PC-9 (cell line): ENCODE results near the gene TTC22.

Experiments
- EZH2 ChIP-seq: fragments of 200-600 bp; sonication (generic); IDR thresholded peaks from 2 replicates; pipeline ENCODE4 v1.8.0; 2017; ENCODE audit warnings: antibody characterized with exemption, low read depth
- TF ChIP-seq, protein P1 (sequence below): fragments of 200-600 bp; sonication (generic); conservative IDR thresholded peaks from 2 replicates; pipeline ENCODE4 v1.6.1; 2017; ENCODE audit warnings: mixed run types, antibody characterized with exemption, mild to moderate bottlenecking, moderate library complexity

DNA sequence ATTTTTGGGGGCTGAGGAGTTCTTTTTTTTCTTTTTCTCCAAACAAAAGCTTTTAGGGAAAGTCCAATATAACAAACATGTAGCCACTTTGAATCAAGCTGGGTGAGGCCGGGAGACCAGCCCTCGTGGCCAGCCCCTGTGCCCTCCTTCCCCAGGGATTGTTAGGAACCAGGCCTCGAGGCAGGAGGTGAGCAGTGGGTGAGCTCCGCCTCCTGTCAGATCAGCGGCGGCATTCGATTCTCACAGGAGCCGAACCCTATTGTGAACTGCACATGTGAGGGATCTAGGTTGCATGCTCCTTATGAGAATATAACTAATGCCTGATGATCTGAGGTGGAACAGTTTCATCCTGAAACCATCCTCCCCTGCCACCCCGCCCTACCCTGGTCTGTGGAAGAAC, 41.8 kb upstream of the TTC22 start:
- TF ChIP-seq, protein P1, sequence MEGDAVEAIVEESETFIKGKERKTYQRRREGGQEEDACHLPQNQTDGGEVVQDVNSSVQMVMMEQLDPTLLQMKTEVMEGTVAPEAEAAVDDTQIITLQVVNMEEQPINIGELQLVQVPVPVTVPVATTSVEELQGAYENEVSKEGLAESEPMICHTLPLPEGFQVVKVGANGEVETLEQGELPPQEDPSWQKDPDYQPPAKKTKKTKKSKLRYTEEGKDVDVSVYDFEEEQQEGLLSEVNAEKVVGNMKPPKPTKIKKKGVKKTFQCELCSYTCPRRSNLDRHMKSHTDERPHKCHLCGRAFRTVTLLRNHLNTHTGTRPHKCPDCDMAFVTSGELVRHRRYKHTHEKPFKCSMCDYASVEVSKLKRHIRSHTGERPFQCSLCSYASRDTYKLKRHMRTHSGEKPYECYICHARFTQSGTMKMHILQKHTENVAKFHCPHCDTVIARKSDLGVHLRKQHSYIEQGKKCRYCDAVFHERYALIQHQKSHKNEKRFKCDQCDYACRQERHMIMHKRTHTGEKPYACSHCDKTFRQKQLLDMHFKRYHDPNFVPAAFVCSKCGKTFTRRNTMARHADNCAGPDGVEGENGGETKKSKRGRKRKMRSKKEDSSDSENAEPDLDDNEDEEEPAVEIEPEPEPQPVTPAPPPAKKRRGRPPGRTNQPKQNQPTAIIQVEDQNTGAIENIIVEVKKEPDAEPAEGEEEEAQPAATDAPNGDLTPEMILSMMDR = no peak
- no peak for TF ChIP-seq EZH2
